ENCODE results near the gene SLC4A1AP.
A peak's percentile ranks its signal among the peaks of the same experiment; 100 is the strongest.

SLC4A1AP gene

GRCh38 chr2:27720004-27720551 is 56.4 kb downstream of the SLC4A1AP start:
- DNase-seq (ENCODE audit: low read depth in 2 of 2) = no peak

- DNase-seq (ENCODE audit: low read depth in 2 of 2) = no peak
Observed at GRCh38 chr2:27721335-27721734, 57.6 kb downstream of the SLC4A1AP start.

GRCh38 chr2:27721884-27722485 is 58.3 kb downstream of the SLC4A1AP start:
- DNase-seq (ENCODE audit: low read depth in 2 of 2) = no peak

- DNase-seq (ENCODE audit: low read depth in 2 of 2) = no peak
Observed at GRCh38 chr2:27723372-27724144, 59.9 kb downstream of the SLC4A1AP start.

GRCh38 chr2:27724191-27724590 is 60.5 kb downstream of the SLC4A1AP start:
- no peak for DNase-seq (ENCODE audit: low read depth in 2 of 2)

GRCh38 chr2:27724905-27725701 is 61.4 kb downstream of the SLC4A1AP start:
- DNase-seq (ENCODE audit: low read depth in 2 of 2) = no peak

GRCh38 chr2:27727257-27727656 is 63.6 kb downstream of the SLC4A1AP start:
- DNase-seq (ENCODE audit: low read depth in 2 of 2) = no peak

GRCh38 chr2:27728081-27728858 is 64.6 kb downstream of the SLC4A1AP start:
- DNase-seq (ENCODE audit: low read depth in 2 of 2) = no peak

GRCh38 chr2:27729198-27729597 is 65.5 kb downstream of the SLC4A1AP start:
- no peak for DNase-seq (ENCODE audit: low read depth in 2 of 2)

- no peak for DNase-seq (ENCODE audit: low read depth in 2 of 2)
Observed at GRCh38 chr2:27729614-27730013, 65.9 kb downstream of the SLC4A1AP start.

- DNase-seq (ENCODE audit: low read depth in 2 of 2) = no peak
Observed at GRCh38 chr2:27730261-27730662, 66.6 kb downstream of the SLC4A1AP start.

GRCh38 chr2:27730980-27731691 is 67.4 kb downstream of the SLC4A1AP start:
- no peak for DNase-seq (ENCODE audit: low read depth in 2 of 2)

GRCh38 chr2:27734305-27734704 is 70.6 kb downstream of the SLC4A1AP start:
- DNase-seq (ENCODE audit: low read depth in 2 of 2) = no peak

- DNase-seq (ENCODE audit: low read depth in 2 of 2) = peak in 1 of 2 donors; percentile 31
Observed at GRCh38 chr2:27735263-27735904, 71.7 kb downstream of the SLC4A1AP start.

GRCh38 chr2:27736031-27736889 is 72.6 kb downstream of the SLC4A1AP start:
- DNase-seq (ENCODE audit: low read depth in 2 of 2) = no peak

GRCh38 chr2:27736890-27737204 is 73.2 kb downstream of the SLC4A1AP start:
- no peak for DNase-seq (ENCODE audit: low read depth in 2 of 2)

GRCh38 chr2:27737676-27738348 is 74.1 kb downstream of the SLC4A1AP start:
- DNase-seq (ENCODE audit: low read depth in 2 of 2) = no peak

- no peak for DNase-seq (ENCODE audit: low read depth in 2 of 2)
Observed at GRCh38 chr2:27738349-27739057, 74.8 kb downstream of the SLC4A1AP start.

GRCh38 chr2:27739058-27739373 is 75.3 kb downstream of the SLC4A1AP start:
- no peak for DNase-seq (ENCODE audit: low read depth in 2 of 2)

All from stimulated activated CD8-positive, alpha-beta memory T cell treated with anti-CD3 and anti-CD28 coated beads, Interleukin-2, amount 100 ng/mL, for 1 hour (primary cell).